Naive thymus-derived CD4-positive, alpha-beta T cell (primary cell): Measurements from ENCODE around the gene ADORA2A. TPM values are rescaled to one million over a fixed set of nuclear protein-coding genes. Genes with fewer than 3 reads are reported as not detected.

ENCODE experiments used
- ATAC-seq: fragments of 150-1000 bp; cut with Tn5 transposase; 2 replicates; pipeline ENCODE4 v1.10.0; 2021; ENCODE audit warnings: mild to moderate bottlenecking, moderate library complexity
- CTCF ChIA-PET: fragments of 350-600 bp; sonication (Branson Sonifier 250); formaldehyde crosslinking; loops from one replicate; lab custom pipeline; 2021; ENCODE audit warnings: antibody characterized with exemption; lab: Charles Lee
- POLR2A ChIA-PET: fragments of 350-600 bp; sonication (Branson Sonifier 250); formaldehyde crosslinking; loops from one replicate; lab custom pipeline; 2021; ENCODE audit warnings: antibody characterized with exemption, inconsistent platforms; lab: Charles Lee
- DNase-seq, 9 donors: peaks; one replicate each; pipeline versions ENCODE4 v3.0.0 to v3.0.0-alpha.2; 2020 to 2022; ENCODE audit warnings: mixed read lengths in 1 of 9
- H3K27ac ChIP-seq: one replicate; pipeline ENCODE4 v1.7.0; 2013; ENCODE audit warnings: mild to moderate bottlenecking, low read depth, low read length, moderate library complexity
- H3K27me3 ChIP-seq, 2 donors: one replicate each; pipeline ENCODE4 v1.7.0; 2013; ENCODE audit warnings: low read length in 2 of 2, mild to moderate bottlenecking in 2 of 2, moderate library complexity in 2 of 2; ENCODE audit not compliant: control insufficient read depth in 2 of 2, insufficient read depth in 2 of 2
- H3K36me3 ChIP-seq, 3 experiments: 1 replicate in 2 of 3; 2 replicates in 1 of 3; pipeline ENCODE4 v1.7.0; 2013; ENCODE audit warnings: low read length in 3 of 3, mild to moderate bottlenecking in 3 of 3, moderate library complexity in 1 of 3; ENCODE audit not compliant: insufficient read depth in 3 of 3, control insufficient read depth in 2 of 3
- H3K4me1 ChIP-seq, 2 donors: one replicate each; pipeline ENCODE4 v1.7.0; 2013; ENCODE audit warnings: low read length in 2 of 2, mild to moderate bottlenecking in 2 of 2, moderate library complexity in 1 of 2; ENCODE audit not compliant: control insufficient read depth in 2 of 2, insufficient read depth in 2 of 2
- H3K4me3 ChIP-seq: 2 replicates; pipeline ENCODE4 v1.7.0; 2013; ENCODE audit warnings: mild to moderate bottlenecking, low read length
- H3K9me3 ChIP-seq, 3 experiments: 1 replicate in 2 of 3; 2 replicates in 1 of 3; pipeline ENCODE4 v1.7.0; 2013; ENCODE audit warnings: low read length in 3 of 3; ENCODE audit not compliant: control insufficient read depth in 2 of 3
- H3K27ac Mint-ChIP-seq, 9 donors: one replicate each; pipeline ENCODE4 v1.8.0; 2020 to 2022; ENCODE audit warnings: mixed read lengths in 9 of 9, mild to moderate bottlenecking in 8 of 9, moderate library complexity in 5 of 9, inconsistent platforms in 2 of 9
- H3K27me3 Mint-ChIP-seq, 5 donors: one replicate each; pipeline ENCODE4 v1.8.0; 2021 to 2022; ENCODE audit warnings: mixed read lengths in 5 of 5, mild to moderate bottlenecking in 1 of 5
- H3K36me3 Mint-ChIP-seq, 5 donors: one replicate each; pipeline ENCODE4 v1.8.0; 2020 to 2022; ENCODE audit warnings: mixed read lengths in 5 of 5, mild to moderate bottlenecking in 3 of 5, inconsistent platforms in 1 of 5
- H3K4me1 Mint-ChIP-seq, 7 donors: one replicate each; pipeline ENCODE4 v1.8.0; 2020 to 2022; ENCODE audit warnings: mixed read lengths in 7 of 7, mild to moderate bottlenecking in 3 of 7, inconsistent platforms in 1 of 7
- H3K4me3 Mint-ChIP-seq, 10 donors: one replicate each; pipeline ENCODE4 v1.8.0; 2020 to 2022; ENCODE audit warnings: mild to moderate bottlenecking in 10 of 10, mixed read lengths in 10 of 10, moderate library complexity in 6 of 10, inconsistent platforms in 2 of 10
- H3K9me3 Mint-ChIP-seq, 11 donors: one replicate each; pipeline ENCODE4 v1.8.0; 2020 to 2022; ENCODE audit warnings: mixed read lengths in 11 of 11, mild to moderate bottlenecking in 4 of 11, inconsistent platforms in 1 of 11, moderate library complexity in 1 of 11
- intact Hi-C, 2 donors: fragments of 100-400 bp; cut with micrococcal nuclease; formaldehyde crosslinking; loops; one replicate each; pipeline ENCODE4 v1.15.1; 2023
- polyA plus RNA-seq, 2 donors: library from polyadenylated mRNA; unstranded; fragments of 300-500 nt; fragmentation: Illumina TruSeq; gene quantifications; one replicate each; pipeline ENCODE4 v1.2.3, GENCODE V29; 2021
- total RNA-seq, 6 experiments: library from RNA in 5 of 6; stranded (reverse) in 5 of 6; gene quantifications; 1 replicate in 5 of 6; 2 replicates in 1 of 6; pipeline ENCODE4 v1.2.3 and lab custom pipeline; 2021 to 2026

Gene ADORA2A
- total and polyA plus RNA-seq, 7 experiments from 2014 or later: 22.5 to 127 (median 41.6) TPM

- CTCF ChIA-PET: interaction anchor here (0.6 to 1.3 kb wide), 2 partner anchors 107 to 341 kb away, joined by 3 read pairs; no protein-coding TSS in a partner anchor
- Mint-ChIP-seq H3K9me3 (no peaks in the 10 kb centered on the region), H3K36me3 (peaks cover 0 to 4% (median 4%) of the 10 kb centered on the region in 5 donors), H3K4me1 (peaks cover 0 to 2% (median under 1%) of the 10 kb centered on the region in 7 donors), H3K27me3 (no peaks in the 10 kb centered on the region), H3K27ac (peak overlapping the region in 1 of 9 donors; percentile 49), H3K4me3 (no peak overlapping the region)
- POLR2A ChIA-PET: no interaction called here
- no peaks in the 10 kb centered on the region for H3K4me1 ChIP-seq
- intact Hi-C loops: no loop called here
- H3K36me3 ChIP-seq: peaks cover 0 to 51% (median 5%) of the 10 kb centered on the region in 3 experiments
- H3K4me3 ChIP-seq: no peak overlapping the region
- no peak overlapping the region for H3K27ac ChIP-seq
- DNase-seq (no peak), ATAC-seq (no peak)
- H3K9me3 ChIP-seq: no peaks in the 10 kb centered on the region
- H3K27me3 ChIP-seq: no peaks in the 10 kb centered on the region
Observed at GRCh38 chr22:24416095-24416494, 11.3 kb upstream of the ADORA2A start.

DNA sequence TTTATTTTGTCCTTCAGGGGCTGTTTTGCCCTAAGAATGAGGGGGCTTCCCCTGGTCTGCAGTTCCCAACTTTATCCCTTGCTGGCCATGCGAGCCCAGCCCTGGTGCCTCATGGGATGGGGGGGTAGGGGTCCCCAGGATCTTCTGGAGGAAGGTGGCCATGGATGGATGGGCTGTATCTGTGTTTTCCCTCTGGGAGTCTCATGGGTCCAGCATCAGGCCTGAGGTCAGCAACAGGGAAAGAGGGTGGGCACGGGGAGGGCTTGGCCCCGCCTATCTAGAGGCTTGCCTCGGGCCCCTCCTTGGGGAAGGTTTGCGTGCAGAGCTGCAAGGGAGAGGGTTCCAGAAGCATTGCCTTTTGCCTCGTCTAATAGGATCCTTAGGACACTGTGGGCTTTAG is 10.8 kb upstream of the ADORA2A start:
- no peak overlapping the region for H3K27ac ChIP-seq
- H3K27me3 ChIP-seq: no peaks in the 10 kb centered on the region
- ChIA-PET CTCF (interaction anchor here (1.2 to 1.3 kb wide), 2 partner anchors 86 to 107 kb away, joined by 3 read pairs; no protein-coding TSS in a partner anchor), POLR2A (no interaction called here)
- no peaks in the 10 kb centered on the region for H3K9me3 Mint-ChIP-seq
- peaks cover 0 to 50% (median 5%) of the 10 kb centered on the region in 3 experiments for H3K36me3 ChIP-seq
- no peak overlapping the region for H3K4me3 Mint-ChIP-seq
- DNase-seq (no peak), ATAC-seq (no peak)
- H3K4me1 ChIP-seq: peaks cover 0 to 5% of the 10 kb centered on the region in 2 donors
- H3K4me1 Mint-ChIP-seq: peaks cover 0 to 7% (median 5%) of the 10 kb centered on the region in 7 donors
- H3K27me3 Mint-ChIP-seq: no peaks in the 10 kb centered on the region
- intact Hi-C loops: no loop called here
- H3K9me3 ChIP-seq: no peaks in the 10 kb centered on the region
- no peak overlapping the region for H3K27ac Mint-ChIP-seq
- peaks cover 0 to 4% (median 4%) of the 10 kb centered on the region in 5 donors for H3K36me3 Mint-ChIP-seq
- no peak overlapping the region for H3K4me3 ChIP-seq

DNA sequence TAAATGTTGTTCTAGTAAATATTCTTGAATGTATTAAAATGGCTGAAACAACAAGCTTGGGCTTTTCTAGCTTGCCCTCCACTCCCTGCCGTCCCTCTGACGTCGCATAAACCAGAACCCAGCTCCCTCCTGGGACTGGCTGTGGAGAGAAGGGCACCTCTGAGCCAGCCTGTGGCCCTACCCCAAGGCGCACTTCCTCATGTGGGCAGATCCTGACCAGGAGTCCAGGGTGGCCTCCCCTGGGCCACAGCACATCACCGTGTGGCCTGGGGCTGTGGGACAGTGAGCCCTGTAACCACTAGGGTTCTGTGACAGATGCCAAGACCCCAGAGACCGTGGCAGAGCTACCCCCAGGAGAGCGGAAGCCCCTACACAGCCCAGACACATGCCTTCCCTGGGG is 10.2 kb upstream of the ADORA2A start:
- no peaks in the 10 kb centered on the region for H3K9me3 ChIP-seq
- H3K36me3 Mint-ChIP-seq: peaks cover 0 to 4% (median 3%) of the 10 kb centered on the region in 5 donors
- H3K27me3 Mint-ChIP-seq: no peaks in the 10 kb centered on the region
- peaks cover 0 to 7% (median 5%) of the 10 kb centered on the region in 7 donors for H3K4me1 Mint-ChIP-seq
- H3K9me3 Mint-ChIP-seq: no peaks in the 10 kb centered on the region
- intact Hi-C loops: no loop called here
- H3K36me3 ChIP-seq: peaks cover 0 to 44% (median 5%) of the 10 kb centered on the region in 3 experiments
- no peak overlapping the region for H3K4me3 Mint-ChIP-seq
- CTCF ChIA-PET: interaction anchor here (1.2 to 1.3 kb wide), 3 partner anchors 74 to 106 kb away, joined by 3 read pairs; no protein-coding TSS in a partner anchor
- H3K4me3 ChIP-seq: no peak overlapping the region
- POLR2A ChIA-PET: no interaction called here
- peaks cover 0 to 10% of the 10 kb centered on the region in 2 donors for H3K4me1 ChIP-seq
- H3K27me3 ChIP-seq: no peaks in the 10 kb centered on the region
- DNase-seq (no peak), ATAC-seq (no peak)
- H3K27ac Mint-ChIP-seq: peak overlapping the region in 2 of 9 donors; percentile 36 to 45
- no peak overlapping the region for H3K27ac ChIP-seq

DNA sequence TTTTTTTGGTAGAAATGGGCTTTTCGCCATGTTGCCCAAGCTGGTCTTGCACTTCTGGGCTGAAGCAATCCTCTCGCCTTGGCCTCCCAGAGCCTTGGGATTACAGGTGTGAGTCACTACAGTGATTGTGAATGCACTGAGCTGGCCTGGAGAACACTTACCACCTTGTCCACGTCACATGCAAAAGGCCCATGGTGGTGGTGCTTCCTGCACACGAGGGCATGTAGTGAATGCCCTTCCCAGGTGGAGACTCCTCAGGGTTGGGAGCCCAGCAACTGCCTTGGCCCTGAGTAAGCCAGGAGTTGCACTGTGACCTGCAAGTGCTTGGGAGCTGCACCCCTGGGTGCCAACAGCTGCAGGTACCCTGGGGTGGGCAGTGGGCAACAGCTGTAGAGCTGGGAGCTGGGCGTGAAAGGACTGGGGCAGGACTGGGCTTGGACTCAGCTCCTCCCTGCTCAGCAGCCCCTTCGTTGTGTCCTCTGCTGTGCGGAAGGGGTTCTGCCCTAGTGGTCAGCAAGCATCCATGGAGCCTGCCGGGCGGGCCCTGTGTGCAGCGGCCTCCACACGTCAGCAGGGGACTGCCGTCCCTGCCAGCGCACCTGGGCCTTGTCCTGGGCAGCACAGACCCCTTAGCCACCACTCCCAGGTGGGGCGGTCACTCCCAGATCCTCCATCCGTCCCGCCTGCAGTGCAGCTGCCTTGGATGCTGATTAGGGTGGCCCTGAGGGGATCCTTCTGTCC is 9.3 kb upstream of the ADORA2A start:
- ChIA-PET POLR2A (no interaction called here), CTCF (interaction anchor here (0.6 to 1.3 kb wide), 3 partner anchors 9 to 87 kb away, joined by 3 read pairs; no protein-coding TSS in a partner anchor)
- no peaks in the 10 kb centered on the region for H3K27me3 ChIP-seq
- no peak overlapping the region for H3K4me3 ChIP-seq
- H3K4me1 ChIP-seq: peaks cover 0 to 10% of the 10 kb centered on the region in 2 donors
- no peak overlapping the region for H3K27ac ChIP-seq
- peaks cover 0 to 36% (median 5%) of the 10 kb centered on the region in 3 experiments for H3K36me3 ChIP-seq
- DNase-seq: no peak
- Mint-ChIP-seq H3K27ac (no peak overlapping the region), H3K36me3 (peaks cover 0 to 4% (median 3%) of the 10 kb centered on the region in 5 donors), H3K27me3 (peaks cover 0 to 3% (median 0%) of the 10 kb centered on the region in 5 donors), H3K9me3 (no peaks in the 10 kb centered on the region), H3K4me1 (peaks cover 0 to 10% (median 9%) of the 10 kb centered on the region in 7 donors), H3K4me3 (no peak overlapping the region)
- intact Hi-C loops: no loop called here
- no peak for ATAC-seq
- H3K9me3 ChIP-seq: no peaks in the 10 kb centered on the region

- H3K36me3 ChIP-seq: peaks cover 0 to 27% (median 3%) of the 10 kb centered on the region in 3 experiments
- H3K4me1 ChIP-seq: peaks cover 0 to 10% of the 10 kb centered on the region in 2 donors
- H3K4me3 ChIP-seq: no peak overlapping the region
- intact Hi-C loops: no loop called here
- H3K9me3 ChIP-seq: no peaks in the 10 kb centered on the region
- peaks cover 0 to 10% (median 9%) of the 10 kb centered on the region in 7 donors for H3K4me1 Mint-ChIP-seq
- ChIA-PET CTCF (interaction anchor here (0.8 to 0.9 kb wide), 2 partner anchors 10 to 68 kb away, joined by 3 read pairs; no protein-coding TSS in a partner anchor), POLR2A (no interaction called here)
- H3K27me3 ChIP-seq: no peaks in the 10 kb centered on the region
- ATAC-seq: no peak
- no peak overlapping the region for H3K4me3 Mint-ChIP-seq
- no peaks in the 10 kb centered on the region for H3K9me3 Mint-ChIP-seq
- DNase-seq: no peak
- no peak overlapping the region for H3K27ac ChIP-seq
- H3K27ac Mint-ChIP-seq: peak overlapping the region in 2 of 9 donors; percentile 28 to 71
- H3K27me3 Mint-ChIP-seq: peaks cover 0 to 3% (median 0%) of the 10 kb centered on the region in 5 donors
- H3K36me3 Mint-ChIP-seq: peaks cover 0 to 4% (median under 1%) of the 10 kb centered on the region in 5 donors
Observed at GRCh38 chr22:24418786-24419474, 8.5 kb upstream of the ADORA2A start.

DNA sequence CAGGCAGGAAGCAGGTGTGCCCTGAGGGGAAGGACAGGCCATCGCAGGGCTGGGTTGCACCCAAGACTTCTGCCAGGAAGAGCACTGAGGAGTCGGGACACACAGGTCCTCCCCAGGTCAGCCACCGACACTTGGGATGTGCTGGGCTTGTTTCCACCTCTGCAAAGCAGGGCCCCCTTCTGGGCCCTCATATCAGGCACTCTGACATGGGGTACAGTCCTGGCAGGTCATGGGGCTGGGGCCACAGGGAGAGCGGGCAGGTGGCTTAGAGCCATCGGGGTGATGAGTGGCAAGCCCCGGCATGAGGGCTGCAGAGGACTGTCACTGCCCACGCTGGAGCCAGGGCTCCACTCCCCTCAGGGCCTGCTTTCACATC is 7.9 kb upstream of the ADORA2A start:
- ChIA-PET POLR2A (no interaction called here), CTCF (interaction anchor here (0.8 kb wide), 1 partner anchor 67 kb away, joined by 3 read pairs; no protein-coding TSS in a partner anchor)
- Mint-ChIP-seq H3K9me3 (no peaks in the 10 kb centered on the region), H3K27ac (peak overlapping the region in 2 of 9 donors; percentile 28 to 71), H3K4me1 (peaks cover 0 to 10% (median 9%) of the 10 kb centered on the region in 7 donors), H3K36me3 (peaks cover 0 to 4% (median 0%) of the 10 kb centered on the region in 5 donors), H3K27me3 (peaks cover 0 to 3% (median 0%) of the 10 kb centered on the region in 5 donors), H3K4me3 (no peak overlapping the region)
- Histone ChIP-seq H3K4me1 (peaks cover 0 to 10% of the 10 kb centered on the region in 2 donors), H3K9me3 (no peaks in the 10 kb centered on the region), H3K36me3 (peaks cover 0 to 22% (median 0%) of the 10 kb centered on the region in 3 experiments), H3K27me3 (no peaks in the 10 kb centered on the region), H3K4me3 (no peak overlapping the region), H3K27ac (no peak overlapping the region)
- no peak for ATAC-seq
- DNase-seq: no peak
- intact Hi-C loops: no loop called here
